Cardiac septum (tissue), 1 donor: ENCODE data around the gene GNB1. TPM values are rescaled to one million over a fixed set of nuclear protein-coding genes. Genes with fewer than 3 reads are reported as not detected.
A peak's percentile ranks its signal among the peaks of the same experiment; 100 is the strongest.
"Not testable (repeated sequence)": the region's sequence is repeated elsewhere in the genome, so short reads cannot be mapped to it uniquely, and the experiment has no call there.

Source experiments
- DNase-seq: peaks from one replicate; pipeline ENCODE4 v3.0.0-alpha.2; 2020; ENCODE audit warnings: low spot score
- intact Hi-C: fragments of 100-400 bp; cut with DNase I; formaldehyde crosslinking; loops from one replicate; pipeline ENCODE4 v1.14.0; 2022
- total RNA-seq: library from RNA; stranded (reverse); fragmentation: NEBNext Ultra II Directional; extraction: Animal tissue kit (Norgen Biotek cat#: 25700); gene quantifications from one replicate; pipeline ENCODE4 v1.2.1, GENCODE V29; 2021
- donor health status: DM: no; HTN: no; CAD: no.

The GNB1 gene
- total RNA-seq, 1 donor from 2014 or later = 183 TPM

- intact Hi-C loops = no loop called here
- DNase-seq = no peak
Measured at GRCh38 chr1:1874901-1875300, 16.0 kb downstream of the GNB1 start.

GRCh38 chr1:1873186-1873585, 17.7 kb downstream of the GNB1 start:
- peak; percentile 79 for DNase-seq
- intact Hi-C loops = no loop called here

GRCh38 chr1:1872329-1872994, 18.4 kb downstream of the GNB1 start:
- no peak for DNase-seq
- intact Hi-C loops = no loop called here

GRCh38 chr1:1869469-1869868, 21.4 kb downstream of the GNB1 start:
- DNase-seq = no peak
- intact Hi-C loops = no loop called here

- peak; percentile 14 for DNase-seq
- intact Hi-C loops = no loop called here
Measured at GRCh38 chr1:1867164-1867563, 23.7 kb downstream of the GNB1 start.

- intact Hi-C loops = no loop called here
- peak; percentile 54 for DNase-seq
Measured at GRCh38 chr1:1862905-1863547, 27.9 kb downstream of the GNB1 start.

- DNase-seq = peak; percentile 15
- intact Hi-C loops = not testable (repeated sequence)
Measured at GRCh38 chr1:1861761-1862310, 29.1 kb downstream of the GNB1 start.

- intact Hi-C loops = no loop called here
- DNase-seq = peak; percentile 49
Measured at GRCh38 chr1:1861339-1861730, 29.6 kb downstream of the GNB1 start.

GRCh38 chr1:1859970-1860697, 30.8 kb downstream of the GNB1 start:
- intact Hi-C loops = loop anchor here (2.0 kb wide), 1 partner anchor 31 kb away; the partner anchor contains the start of gene GNB1

GRCh38 chr1:1858382-1859086, 32.4 kb downstream of the GNB1 start:
- DNase-seq = peak; percentile 84
- intact Hi-C loops = loop anchor here (1.0 to 2.0 kb wide), 2 partner anchors 32 to 48 kb away; partner anchors contain the start of gene GNB1

More at GRCh38 chr1:1859970-1860697, 30.8 kb downstream of the GNB1 start:
- peak; percentile 29 for DNase-seq

- intact Hi-C loops = no loop called here
- DNase-seq = no peak
Measured at GRCh38 chr1:1857096-1857703, 33.7 kb downstream of the GNB1 start.

GRCh38 chr1:1856161-1856560, 34.7 kb downstream of the GNB1 start:
- intact Hi-C loops, DNase-seq: not testable (repeated sequence)

- intact Hi-C loops = no loop called here
- no peak for DNase-seq
Measured at GRCh38 chr1:1853593-1854257, 37.2 kb downstream of the GNB1 start.

GRCh38 chr1:1852619-1853414, 38.1 kb downstream of the GNB1 start:
- intact Hi-C loops = no loop called here
- no peak for DNase-seq

GRCh38 chr1:1847890-1848289, 43.0 kb downstream of the GNB1 start:
- intact Hi-C loops = loop anchor here (5.0 kb wide), 1 partner anchor 56 kb away; no protein-coding TSS in a partner anchor
- no peak for DNase-seq

GRCh38 chr1:1847061-1847850, 43.6 kb downstream of the GNB1 start:
- no peak for DNase-seq
- intact Hi-C loops = loop anchor here (5.0 kb wide), 1 partner anchor 55 kb away; no protein-coding TSS in a partner anchor

- intact Hi-C loops = loop anchor here (5.0 kb wide), 1 partner anchor 54 kb away; no protein-coding TSS in a partner anchor
- DNase-seq = no peak
Measured at GRCh38 chr1:1846386-1846918, 44.4 kb downstream of the GNB1 start.
